GM21515 (cell line): Measurements from ENCODE around the gene GNG13.
"Not testable (repeated sequence)": the region's sequence is repeated elsewhere in the genome, so short reads cannot be mapped to it uniquely, and the experiment has no call there.

ENCODE experiments used
- ATAC-seq: cut with Tn5 transposase; IDR thresholded peaks from one replicate; pipeline ENCODE4 v1.9.1; 2021; ENCODE audit not compliant: unreplicated experiment

GNG13 gene

DNA sequence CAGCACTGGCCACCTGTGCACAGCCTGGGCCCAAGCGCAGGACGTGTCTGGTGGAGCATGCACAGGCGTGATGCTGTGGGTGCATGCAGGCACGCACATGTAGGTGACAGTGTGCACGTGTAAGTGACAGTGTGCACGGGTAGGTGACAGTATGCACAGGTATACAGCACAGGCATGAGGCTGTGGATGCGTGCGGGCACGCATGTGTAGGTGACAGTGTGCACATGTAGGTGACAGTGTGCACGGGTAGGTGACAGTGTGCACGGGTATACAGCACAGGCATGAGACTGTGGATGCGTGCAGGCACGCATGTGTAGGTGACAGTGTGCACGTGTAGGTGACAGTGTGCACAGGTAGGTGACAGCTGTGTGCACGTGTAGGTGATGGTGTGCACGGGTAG is 20.2 kb downstream of the GNG13 start:
- no peak for ATAC-seq

DNA sequence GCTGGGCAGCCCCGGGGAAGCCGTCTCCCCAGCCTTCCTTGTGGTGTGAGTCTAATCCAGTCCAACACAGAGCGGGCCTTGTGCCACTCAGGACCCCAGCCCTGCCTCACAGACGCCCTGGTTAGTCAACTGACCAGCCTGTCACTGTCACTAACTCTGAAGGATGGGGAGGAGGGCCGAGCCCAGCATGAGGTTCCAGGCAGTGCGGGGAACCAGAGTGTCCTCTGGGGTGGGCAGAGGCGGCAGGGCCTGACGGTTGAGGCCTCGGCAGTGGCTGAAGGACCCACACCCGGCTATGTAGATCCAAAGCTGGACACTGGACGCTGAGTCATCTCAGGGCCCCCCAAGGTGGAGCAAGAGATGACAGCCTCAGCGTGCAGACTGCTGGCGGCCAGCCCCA is 21.0 kb downstream of the GNG13 start:
- no peak for ATAC-seq

DNA sequence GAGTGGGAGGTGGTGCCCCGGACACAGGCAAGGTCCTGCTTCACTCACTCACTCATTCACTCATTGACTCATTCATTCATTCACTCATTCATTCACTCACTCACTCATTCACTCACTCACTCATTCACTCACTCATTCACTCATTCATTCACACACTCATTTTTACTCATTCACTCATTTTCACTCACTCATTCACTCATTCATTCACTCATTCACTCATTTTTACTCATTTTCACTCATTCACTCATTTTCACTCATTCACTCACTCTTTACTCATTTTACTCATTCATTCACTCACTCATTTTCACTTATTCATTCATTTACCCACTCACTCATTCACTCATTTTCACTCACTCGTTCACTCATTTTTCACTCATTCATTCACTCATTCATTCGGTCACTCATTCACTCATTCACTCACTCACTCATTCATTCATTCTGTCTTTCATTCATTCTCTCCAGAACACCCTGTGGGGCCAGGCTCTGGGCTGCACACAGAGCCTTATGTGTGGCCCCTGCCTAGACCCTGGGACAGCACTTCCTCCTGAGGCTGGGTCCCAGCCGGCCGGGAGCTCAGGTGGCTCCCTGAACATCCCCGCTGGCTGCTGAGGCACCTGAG is 21.5 kb downstream of the GNG13 start:
- ATAC-seq = no peak

DNA sequence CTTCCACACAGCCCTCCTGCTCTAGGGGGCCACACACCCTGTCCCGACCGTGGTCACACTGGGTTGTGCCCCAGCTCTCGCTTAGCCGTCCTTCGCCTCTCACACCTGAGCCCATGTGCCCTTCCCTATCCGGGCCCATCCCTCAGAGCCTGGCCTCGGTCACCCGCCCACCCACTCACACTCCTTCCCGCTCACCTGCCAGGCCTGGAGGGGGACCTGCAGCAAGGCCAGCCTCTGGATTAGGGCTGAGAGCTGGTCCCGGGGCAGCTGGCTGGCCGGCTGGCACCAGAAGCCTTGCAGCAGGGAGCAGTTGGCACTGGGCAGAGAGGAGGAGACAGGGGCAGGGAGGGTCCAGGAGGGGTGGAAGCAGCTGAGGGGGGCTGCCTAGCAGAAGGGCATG is 22.1 kb downstream of the GNG13 start:
- no peak for ATAC-seq

DNA sequence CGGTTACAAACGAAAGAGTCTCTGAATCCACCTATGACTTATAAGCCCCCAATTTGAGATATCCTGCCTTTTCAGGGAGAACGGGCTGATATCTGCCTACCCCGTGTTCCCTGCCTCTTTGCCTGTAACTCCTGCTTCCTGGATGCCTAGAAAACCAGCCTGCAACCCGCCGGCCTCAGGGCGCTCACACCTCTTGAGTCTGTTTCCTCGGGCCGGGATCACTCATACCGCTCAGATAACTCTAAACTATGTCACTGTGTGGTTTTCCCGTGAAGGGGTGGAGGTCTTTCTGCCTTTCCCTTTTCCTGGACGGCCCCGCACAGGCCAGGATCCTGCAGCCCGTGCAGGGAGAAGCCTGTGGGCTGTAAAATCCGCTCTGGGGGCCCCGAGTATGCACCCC is 22.7 kb downstream of the GNG13 start:
- ATAC-seq = no peak

DNA sequence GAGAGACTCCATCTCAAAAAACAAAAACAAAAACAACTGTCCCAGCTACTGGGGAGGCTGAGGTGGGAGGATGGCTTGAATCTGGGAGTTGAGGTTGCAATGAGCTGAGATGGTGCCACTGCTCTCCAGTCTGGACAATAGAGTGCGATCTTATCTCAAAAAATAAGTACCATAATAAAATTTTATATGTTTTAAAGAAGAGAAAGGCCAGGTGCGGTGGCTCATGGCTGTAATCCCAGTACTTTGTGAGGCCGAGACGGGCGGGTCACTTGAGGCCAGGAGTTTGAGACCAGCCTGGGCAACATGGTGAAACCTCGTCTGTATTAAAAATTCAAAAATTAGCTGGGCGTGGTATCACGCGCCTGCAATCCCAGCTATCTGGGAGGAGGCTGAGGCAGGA is 23.7 kb downstream of the GNG13 start:
- no peak for ATAC-seq

DNA sequence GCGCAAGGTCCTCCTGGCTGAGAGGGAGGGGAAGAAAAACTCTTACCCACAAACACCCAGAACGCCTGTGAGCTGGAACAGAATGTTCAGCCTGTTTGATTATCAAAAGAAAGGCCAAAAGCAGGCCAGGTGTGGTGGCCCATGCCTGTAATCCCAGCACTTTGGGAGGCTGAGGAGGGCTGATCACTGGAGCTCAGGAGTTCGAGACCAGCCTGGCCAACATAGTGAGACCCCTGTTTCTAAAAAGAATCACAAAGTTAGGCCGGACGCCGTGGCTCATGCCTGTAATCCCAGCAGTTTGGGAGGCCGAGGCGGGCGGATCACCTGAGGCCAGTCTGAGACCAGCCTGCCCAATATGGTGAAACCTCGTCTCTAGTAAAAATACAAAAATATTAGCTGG is 24.2 kb downstream of the GNG13 start:
- ATAC-seq = not testable (repeated sequence)

DNA sequence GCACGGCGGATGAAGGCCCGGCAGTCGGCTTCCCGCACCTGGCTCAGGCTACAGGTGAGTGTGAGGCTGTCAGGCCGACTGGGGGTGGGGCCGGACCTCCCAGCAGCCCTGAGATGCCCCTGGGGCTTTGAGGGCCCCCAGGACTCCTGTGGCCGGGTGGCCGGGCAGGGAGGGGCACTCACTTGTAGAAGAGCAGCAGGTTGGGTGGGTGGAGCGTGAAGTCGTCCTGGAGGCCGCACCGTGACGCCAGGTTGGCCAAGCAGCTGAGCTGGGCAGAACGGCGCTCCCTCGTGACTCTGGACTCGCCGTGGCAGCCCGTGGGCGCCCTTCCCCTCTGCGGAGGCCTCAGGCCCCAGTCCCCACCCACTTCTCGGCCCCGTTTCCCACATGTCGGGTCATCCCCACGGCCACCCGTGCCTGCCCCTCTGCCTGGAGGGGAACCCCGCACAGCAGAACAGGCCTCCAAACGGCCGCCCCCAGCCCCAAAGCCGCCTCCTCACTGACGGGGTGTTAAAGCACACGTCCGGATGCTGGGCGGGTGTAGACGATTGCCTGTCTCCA is 25.2 kb downstream of the GNG13 start:
- ATAC-seq = no peak

DNA sequence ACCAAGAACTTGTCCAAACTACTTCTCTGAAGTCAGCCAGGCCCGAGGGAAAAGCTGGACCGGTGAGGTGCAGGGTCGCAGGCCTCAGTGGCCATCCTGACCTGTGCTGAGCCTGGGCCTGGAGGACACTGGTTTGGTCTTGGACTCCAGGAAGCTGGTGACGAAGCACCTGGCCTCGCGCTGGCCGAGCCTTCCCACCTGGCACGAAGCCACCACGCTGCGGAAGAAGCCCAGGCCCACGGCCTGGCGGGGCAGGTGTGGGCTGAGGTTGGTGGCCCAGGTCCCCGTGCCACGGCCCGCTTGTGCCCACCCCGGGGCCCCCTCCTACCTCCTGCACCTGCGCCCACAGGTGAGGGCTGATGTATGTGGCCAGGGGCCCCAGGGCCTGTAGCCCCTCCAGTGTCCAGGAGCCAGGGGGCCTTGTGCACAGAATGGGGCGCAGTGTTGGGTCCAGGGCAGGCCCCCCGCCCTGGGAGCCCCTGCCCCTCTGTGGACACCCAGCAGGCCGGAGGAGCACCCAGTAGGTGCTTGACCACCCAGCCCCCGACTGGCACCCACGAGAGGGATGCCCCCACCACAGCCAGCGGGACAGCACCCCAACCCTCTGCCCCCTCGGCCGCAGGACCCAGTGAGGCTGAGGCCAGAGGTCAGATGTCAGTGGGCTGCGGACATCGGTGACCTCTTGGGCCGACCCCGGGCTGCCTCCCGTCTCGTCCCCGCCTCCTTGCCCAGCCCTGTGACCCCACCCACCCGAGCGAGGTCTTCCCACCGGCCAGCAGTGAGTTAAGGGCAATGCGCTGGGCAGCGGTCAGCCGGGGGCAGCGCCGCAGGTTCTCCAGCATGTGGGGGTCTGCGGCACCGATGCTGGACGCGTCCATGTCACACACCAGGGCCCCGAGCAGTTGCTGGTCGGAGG is 26.2 kb downstream of the GNG13 start:
- no peak for ATAC-seq

DNA sequence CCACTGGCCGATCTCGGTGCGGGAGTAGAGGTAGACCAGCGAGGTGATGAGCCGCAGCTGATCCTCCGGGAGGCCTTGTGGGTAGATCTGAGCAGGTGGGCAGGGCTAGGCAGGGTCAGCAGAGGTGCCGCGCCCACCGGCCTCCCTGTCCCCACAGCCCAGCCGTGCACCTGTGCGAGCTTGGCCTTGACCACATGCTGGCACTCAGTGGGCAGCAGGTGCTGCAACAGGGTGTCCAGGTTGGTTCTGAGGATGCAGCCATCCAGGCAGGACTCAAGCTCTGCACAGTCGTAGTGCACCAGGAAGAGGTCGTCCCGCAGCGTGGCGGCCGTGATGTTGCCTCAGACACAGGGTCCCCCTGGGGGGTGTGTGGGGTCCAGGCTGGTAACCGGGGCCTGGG is 27.6 kb downstream of the GNG13 start:
- no peak for ATAC-seq

DNA sequence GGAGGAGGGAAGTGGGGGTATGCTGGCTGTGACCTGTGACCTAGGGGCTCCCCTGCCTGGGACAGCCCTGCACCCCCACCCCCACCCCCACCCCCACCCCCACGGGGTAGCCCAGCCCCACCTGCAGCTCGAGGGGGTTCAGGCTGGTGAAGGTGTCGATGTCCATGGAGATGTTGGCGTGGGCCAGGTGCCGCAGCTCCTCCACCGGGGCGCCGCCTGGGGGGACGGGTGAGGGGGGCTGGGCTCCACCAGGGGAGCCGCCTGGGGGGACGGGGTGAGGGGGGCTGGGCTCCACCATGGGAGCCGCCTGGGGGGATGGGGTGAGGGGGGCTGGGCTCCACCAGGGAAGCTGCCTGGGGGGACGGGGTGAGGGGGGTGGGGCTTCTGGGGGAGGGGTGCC is 30.1 kb downstream of the GNG13 start:
- ATAC-seq = no peak

DNA sequence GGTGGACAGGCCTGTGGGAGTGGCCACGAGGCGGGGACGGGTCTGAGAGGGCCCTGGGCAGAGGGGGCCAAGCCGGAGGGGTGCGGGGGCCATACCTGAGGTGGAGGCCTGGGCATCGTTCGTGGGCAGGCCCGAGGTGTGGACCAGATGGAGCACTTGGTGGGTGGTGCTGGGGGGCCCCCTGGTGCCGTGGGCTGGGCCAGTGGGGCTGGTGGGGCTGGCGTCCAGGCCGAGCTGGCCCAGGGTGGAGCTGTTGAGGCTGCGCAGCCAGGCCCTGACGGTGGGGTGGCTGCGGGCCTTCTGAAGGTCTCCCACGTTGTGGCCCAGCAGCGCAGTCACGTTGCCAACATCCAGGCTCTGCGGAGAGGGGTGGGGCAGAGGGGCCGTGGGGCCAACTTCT is 30.6 kb downstream of the GNG13 start:
- ATAC-seq = no peak

DNA sequence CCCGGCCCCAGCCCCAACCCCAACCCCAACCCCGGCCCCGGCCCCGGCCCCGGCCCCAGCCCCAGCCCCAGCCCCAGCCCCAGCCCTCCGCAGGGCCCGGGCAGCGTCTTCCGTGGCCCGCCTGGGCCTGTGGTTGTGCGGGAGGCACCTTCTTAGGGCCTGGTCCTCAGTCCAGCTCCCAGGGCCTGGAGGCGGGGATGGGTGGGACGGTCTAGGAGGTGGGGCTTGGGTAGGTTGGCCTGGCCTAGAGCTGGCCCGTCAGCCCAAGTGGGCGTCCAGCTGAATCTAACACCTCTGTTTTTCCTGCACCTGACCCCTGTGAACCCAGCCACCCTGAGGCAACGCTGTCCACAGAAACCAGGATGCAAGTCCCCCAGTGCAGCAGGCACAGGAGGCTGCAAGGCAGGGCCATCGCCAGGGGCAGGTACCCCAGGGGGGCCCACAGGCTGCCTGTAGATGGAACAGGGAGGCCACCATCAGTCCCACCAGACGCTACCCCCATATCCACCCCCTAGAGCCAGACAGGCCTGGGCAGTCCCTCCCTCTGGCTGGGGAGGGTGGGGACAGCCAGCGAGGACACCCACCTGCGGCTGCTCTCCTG is 31.2 kb downstream of the GNG13 start:
- ATAC-seq = no peak

DNA sequence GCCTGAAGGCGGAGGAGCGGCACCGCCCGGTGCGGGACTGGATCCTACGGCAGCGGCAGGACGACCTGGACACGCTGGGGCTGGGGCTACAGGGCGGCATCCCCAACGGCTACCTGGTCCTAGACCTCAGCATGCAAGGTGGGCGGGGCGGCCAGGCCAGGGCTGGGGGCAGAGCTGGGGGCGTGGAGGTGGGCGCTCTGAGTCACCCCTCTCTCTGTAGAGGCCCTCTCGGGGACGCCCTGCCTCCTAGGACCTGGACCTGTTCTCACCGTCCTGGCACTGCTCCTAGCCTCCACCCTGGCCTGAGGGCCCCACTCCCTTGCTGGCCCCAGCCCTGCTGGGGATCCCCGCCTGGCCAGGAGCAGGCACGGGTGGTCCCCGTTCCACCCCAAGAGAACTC is 32.1 kb downstream of the GNG13 start:
- ATAC-seq = no peak

DNA sequence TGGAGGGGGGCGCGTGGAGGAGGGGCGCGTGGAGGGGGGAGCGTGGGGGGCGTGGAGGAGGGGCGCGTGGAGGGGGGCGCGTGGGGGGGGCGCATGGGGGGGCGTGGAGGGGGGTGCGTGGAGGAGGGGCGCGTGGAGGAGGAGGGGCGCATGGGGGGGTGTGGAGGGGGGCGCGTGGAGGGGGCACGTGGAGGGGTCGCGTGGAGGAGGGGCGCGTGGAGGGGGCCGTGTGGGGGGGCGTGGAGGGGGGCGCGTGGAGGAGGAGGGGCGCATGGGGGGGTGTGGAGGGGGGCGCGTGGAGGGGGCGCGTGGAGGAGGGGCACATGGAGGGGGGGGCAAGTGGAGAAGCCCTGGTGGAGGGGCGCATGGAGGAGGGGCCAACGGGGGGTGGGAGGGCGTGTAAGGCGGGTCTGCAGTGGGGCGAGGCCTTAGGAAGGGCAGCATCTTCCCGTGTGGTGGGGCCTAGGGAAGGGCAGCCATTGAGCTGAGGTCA is 32.7 kb downstream of the GNG13 start:
- no peak for ATAC-seq

DNA sequence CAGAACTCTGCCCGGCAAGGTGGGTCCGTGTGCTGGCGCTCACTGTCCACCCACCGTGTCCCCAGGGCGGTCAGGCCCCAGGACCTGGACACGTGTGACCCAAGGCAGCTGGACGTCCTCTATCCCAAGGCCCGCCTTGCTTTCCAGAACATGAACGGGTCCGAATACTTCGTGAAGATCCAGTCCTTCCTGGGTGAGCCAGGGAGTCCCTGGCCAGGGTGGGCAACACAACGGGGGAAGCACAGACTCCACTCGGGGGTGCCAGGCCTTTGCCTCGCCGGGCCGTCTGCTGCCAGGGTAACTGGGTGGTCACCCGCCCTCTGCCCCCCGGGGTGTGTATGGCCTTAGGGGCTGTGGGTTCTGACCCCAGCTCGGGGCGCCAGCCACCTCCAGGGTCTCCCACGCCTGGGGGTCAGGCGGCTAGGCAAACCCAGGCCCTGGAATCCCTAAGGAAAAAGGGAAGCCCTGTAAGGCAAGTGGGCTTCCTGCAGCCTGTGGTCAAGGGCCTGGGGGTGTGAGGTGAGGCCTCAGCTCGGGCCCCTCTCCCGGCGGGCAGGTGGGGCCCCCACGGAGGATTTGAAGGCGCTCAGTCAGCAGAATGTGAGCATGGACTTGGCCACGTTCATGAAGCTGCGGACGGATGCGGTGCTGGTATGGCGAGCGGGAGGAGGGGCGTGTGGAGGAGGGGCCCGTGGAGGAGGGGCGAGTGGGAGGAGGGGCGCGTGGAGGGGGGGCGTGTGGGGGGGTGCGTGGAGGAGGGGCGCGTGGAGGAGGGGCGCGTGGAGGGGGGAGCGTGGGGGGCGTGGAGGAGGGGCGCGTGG is 33.5 kb downstream of the GNG13 start:
- ATAC-seq = no peak

DNA sequence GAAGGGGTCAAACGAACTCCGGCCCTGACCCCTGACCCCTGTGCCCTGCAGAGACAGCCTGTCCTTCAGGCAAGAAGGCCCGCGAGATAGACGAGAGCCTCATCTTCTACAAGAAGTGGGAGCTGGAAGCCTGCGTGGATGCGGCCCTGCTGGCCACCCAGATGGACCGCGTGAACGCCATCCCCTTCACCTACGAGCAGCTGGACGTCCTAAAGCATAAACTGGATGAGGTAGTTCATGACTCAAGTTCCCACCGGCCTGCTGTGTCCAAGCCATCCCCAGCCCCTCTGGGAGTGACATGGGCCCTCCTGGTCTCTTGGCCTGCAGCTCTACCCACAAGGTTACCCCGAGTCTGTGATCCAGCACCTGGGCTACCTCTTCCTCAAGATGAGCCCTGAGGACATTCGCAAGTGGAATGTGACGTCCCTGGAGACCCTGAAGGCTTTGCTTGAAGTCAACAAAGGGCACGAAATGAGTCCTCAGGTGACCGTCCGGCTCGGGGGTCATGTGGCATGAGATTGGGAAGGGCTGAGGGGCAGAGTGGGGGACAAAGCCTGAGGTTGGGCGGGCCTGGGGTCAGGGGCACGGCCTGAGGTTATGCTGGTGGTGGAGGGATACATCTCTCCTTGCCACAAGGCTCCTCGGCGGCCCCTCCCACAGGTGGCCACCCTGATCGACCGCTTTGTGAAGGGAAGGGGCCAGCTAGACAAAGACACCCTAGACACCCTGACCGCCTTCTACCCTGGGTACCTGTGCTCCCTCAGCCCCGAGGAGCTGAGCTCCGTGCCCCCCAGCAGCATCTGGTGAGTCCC is 34.3 kb downstream of the GNG13 start:
- ATAC-seq = no peak

DNA sequence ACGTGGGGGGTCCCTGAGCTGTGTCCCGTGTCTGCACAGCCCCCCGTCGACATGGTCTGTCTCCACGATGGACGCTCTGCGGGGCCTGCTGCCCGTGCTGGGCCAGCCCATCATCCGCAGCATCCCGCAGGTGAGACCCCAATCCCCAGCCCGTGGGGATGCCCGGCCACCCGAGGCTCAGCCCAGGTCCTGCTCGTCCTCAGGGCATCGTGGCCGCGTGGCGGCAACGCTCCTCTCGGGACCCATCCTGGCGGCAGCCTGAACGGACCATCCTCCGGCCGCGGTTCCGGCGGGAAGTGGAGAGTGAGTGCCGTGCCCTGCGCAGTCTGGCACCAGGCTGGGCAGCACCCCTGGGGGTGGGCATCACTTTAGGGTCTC is 35.1 kb downstream of the GNG13 start:
- ATAC-seq = no peak

DNA sequence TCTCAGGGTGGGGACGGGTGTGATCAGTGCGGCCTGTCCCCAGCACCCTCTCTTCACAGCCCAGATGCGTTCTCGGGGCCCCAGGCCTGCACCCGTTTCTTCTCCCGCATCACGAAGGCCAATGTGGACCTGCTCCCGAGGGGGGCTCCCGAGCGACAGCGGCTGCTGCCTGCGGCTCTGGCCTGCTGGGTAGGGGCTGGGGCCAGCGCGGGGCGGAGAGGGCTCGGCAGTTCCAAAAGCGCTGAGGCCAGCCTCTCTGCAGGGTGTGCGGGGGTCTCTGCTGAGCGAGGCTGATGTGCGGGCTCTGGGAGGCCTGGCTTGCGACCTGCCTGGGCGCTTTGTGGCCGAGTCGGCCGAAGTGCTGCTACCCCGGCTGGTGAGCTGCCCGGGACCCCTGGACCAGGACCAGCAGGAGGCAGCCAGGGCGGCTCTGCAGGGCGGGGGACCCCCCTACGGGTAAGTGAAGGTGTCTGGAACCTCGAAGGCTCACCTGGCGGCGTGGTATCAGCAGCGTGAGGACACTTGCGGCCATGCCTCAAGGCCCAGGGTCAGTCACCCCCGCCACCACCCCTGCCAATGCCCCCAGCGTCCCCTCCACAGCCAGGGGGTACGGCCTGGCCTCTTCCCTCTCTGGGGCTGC is 35.6 kb downstream of the GNG13 start:
- no peak for ATAC-seq
